ENCODE results near the gene ERVMER34-1. TPM values are rescaled to one million over a fixed set of nuclear protein-coding genes. Genes with fewer than 3 reads are reported as not detected.

Gene ERVMER34-1
- total RNA-seq, 1 experiment from 2014 or later = 85.6 TPM

DNA sequence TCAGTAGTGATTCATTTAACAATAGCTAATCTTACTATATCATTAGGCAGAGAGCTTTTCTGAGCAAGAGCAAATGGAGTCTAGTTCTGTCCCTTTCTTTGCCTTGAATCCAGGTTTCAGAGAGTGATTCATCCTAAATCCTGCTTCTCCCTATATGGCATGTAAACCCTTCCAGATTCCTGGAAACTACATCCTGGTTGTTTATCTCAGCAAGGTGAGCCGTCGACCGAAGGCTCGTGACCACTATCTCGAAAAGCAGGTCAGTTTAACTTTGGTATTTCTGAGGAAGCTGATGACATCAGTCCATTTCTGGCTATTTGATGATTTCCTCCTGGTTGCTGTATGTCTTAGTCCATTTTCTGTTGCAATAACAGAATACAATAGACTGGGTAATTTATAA lies 40.7 kb upstream of the ERVMER34-1 start:
- Mint-ChIP-seq H3K27me3 (ENCODE audit: insufficient read depth, unreplicated experiment) (no peaks in the 10 kb centered on the region), H3K4me1 (ENCODE audit: low read depth, unreplicated experiment) (peaks cover 9% of the 10 kb centered on the region), H3K27ac (ENCODE audit: unreplicated experiment) (no peak overlapping the region), H3K36me3 (ENCODE audit: insufficient read depth, unreplicated experiment) (no peaks in the 10 kb centered on the region), H3K9me3 (ENCODE audit: unreplicated experiment) (no peaks in the 10 kb centered on the region), H3K4me3 (ENCODE audit: unreplicated experiment) (no peak overlapping the region)
- Histone ChIP-seq H3K4me1 (0 out of 2 replicates have a peak, but pooled peaks cover 6% of the 10 kb centered on the region), H3K36me3 (ENCODE audit: control insufficient read depth, insufficient read depth, low read length) (no peaks in the 10 kb centered on the region), H3K4me3 (ENCODE audit: low read depth, low read length) (no peak overlapping the region), H3K27me3 (replicated peaks; ENCODE audit: control insufficient read depth, insufficient read depth, low read length) (no peaks in the 10 kb centered on the region), H3K9me3 (no peaks in the 10 kb centered on the region)
- BruUV-seq (replicated peaks) = no TSS peak
- ChIA-PET POLR2A (no interaction called here), CTCF (no interaction called here)
- intact Hi-C loops (cut with micrococcal nuclease; ENCODE audit: unreplicated experiment) = no loop called here
- DNase-seq = no peak
- TF ChIP-seq, protein P1, sequence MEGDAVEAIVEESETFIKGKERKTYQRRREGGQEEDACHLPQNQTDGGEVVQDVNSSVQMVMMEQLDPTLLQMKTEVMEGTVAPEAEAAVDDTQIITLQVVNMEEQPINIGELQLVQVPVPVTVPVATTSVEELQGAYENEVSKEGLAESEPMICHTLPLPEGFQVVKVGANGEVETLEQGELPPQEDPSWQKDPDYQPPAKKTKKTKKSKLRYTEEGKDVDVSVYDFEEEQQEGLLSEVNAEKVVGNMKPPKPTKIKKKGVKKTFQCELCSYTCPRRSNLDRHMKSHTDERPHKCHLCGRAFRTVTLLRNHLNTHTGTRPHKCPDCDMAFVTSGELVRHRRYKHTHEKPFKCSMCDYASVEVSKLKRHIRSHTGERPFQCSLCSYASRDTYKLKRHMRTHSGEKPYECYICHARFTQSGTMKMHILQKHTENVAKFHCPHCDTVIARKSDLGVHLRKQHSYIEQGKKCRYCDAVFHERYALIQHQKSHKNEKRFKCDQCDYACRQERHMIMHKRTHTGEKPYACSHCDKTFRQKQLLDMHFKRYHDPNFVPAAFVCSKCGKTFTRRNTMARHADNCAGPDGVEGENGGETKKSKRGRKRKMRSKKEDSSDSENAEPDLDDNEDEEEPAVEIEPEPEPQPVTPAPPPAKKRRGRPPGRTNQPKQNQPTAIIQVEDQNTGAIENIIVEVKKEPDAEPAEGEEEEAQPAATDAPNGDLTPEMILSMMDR (IDR thresholded peaks at IDR 0.05; ENCODE audit: insufficient read depth in 1 of 2, low read depth in 1 of 2, low read length in 1 of 2, severe bottlenecking in 1 of 2, unreplicated experiment in 1 of 2) = no peak

DNA sequence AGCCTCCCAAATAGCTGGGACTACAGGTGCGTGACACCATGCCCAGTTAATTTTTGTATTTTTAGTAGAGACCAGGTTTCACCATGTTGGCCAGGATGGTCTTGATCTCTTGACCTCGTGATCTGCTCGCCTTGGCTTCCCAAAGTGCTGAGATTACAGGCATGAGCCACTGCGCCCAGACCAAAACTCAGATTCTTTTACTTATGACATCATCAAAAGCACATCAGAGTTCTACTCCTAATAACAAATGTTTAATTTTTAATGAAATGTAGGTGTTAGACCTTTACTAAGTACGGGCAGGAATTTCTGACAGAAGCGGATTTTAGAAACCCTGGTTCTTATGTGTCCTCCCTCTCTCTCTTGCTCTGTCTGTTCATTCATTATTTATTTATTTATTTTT lies 38.5 kb upstream of the ERVMER34-1 start:
- no peak overlapping the region for H3K27ac Mint-ChIP-seq (ENCODE audit: unreplicated experiment)
- Histone ChIP-seq H3K4me1 (0 out of 2 replicates have a peak, but pooled peaks cover 6% of the 10 kb centered on the region), H3K4me3 (ENCODE audit: low read depth, low read length) (no peak overlapping the region), H3K9me3 (no peaks in the 10 kb centered on the region), H3K36me3 (ENCODE audit: control insufficient read depth, insufficient read depth, low read length) (no peaks in the 10 kb centered on the region), H3K27me3 (replicated peaks; ENCODE audit: control insufficient read depth, insufficient read depth, low read length) (no peaks in the 10 kb centered on the region)
- peaks cover 9% of the 10 kb centered on the region for H3K4me1 Mint-ChIP-seq (ENCODE audit: low read depth, unreplicated experiment)
- TF ChIP-seq, protein P1 (IDR thresholded peaks at IDR 0.05; ENCODE audit: insufficient read depth in 1 of 2, low read depth in 1 of 2, low read length in 1 of 2, severe bottlenecking in 1 of 2, unreplicated experiment in 1 of 2) = no peak
- intact Hi-C loops (cut with micrococcal nuclease; ENCODE audit: unreplicated experiment) = loop anchor here (2.0 to 10.0 kb wide), 3 partner anchors 35 to 195 kb away; partner anchors contain the start of gene RASL11B
- no peak overlapping the region for H3K4me3 Mint-ChIP-seq (ENCODE audit: unreplicated experiment)
- no peaks in the 10 kb centered on the region for H3K36me3 Mint-ChIP-seq (ENCODE audit: insufficient read depth, unreplicated experiment)
- H3K27me3 Mint-ChIP-seq (ENCODE audit: insufficient read depth, unreplicated experiment) = no peaks in the 10 kb centered on the region
- no peak for DNase-seq
- ChIA-PET CTCF (interaction anchor here (0.6 kb wide), 1 partner anchor 129 kb away, joined by 3 read pairs; no protein-coding TSS in a partner anchor), POLR2A (no interaction called here)
- H3K9me3 Mint-ChIP-seq (ENCODE audit: unreplicated experiment) = no peaks in the 10 kb centered on the region
- no TSS peak for BruUV-seq (replicated peaks)

DNA sequence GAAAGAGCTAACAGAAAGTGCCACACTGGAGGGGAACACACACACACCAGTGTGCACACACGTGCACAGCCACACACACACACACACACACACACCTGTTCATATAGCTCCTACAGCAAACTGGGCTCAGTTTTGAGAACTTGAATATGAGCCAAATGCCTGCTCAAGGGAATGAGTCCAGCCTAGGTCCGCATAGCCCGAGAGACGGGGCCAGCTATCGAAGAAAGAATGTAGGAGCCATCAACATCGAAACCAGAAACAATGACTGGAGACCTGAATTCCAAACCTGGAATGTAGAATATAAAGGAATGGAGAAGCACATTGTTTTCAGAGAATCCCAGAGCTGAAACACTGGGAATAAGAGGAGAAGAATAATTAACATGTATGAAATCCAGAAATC lies 37.6 kb upstream of the ERVMER34-1 start:
- TF ChIP-seq, protein P1 (IDR thresholded peaks at IDR 0.05; ENCODE audit: insufficient read depth in 1 of 2, low read depth in 1 of 2, low read length in 1 of 2, severe bottlenecking in 1 of 2, unreplicated experiment in 1 of 2) = no peak
- DNase-seq = peak; percentile 35 to 40
- H3K4me3 ChIP-seq (ENCODE audit: low read depth, low read length) = no peak overlapping the region
- H3K36me3 ChIP-seq (ENCODE audit: control insufficient read depth, insufficient read depth, low read length) = no peaks in the 10 kb centered on the region
- intact Hi-C loops (cut with micrococcal nuclease; ENCODE audit: unreplicated experiment) = loop anchor here (2.0 to 10.0 kb wide), 3 partner anchors 36 to 196 kb away; partner anchors contain the start of gene RASL11B
- 0 out of 2 replicates have a peak, but pooled peaks cover 6% of the 10 kb centered on the region for H3K4me1 ChIP-seq
- Mint-ChIP-seq H3K4me1 (ENCODE audit: low read depth, unreplicated experiment) (peaks cover 9% of the 10 kb centered on the region), H3K36me3 (ENCODE audit: insufficient read depth, unreplicated experiment) (no peaks in the 10 kb centered on the region), H3K9me3 (ENCODE audit: unreplicated experiment) (no peaks in the 10 kb centered on the region), H3K27me3 (ENCODE audit: insufficient read depth, unreplicated experiment) (no peaks in the 10 kb centered on the region), H3K27ac (ENCODE audit: unreplicated experiment) (peak overlapping the region; percentile 45), H3K4me3 (ENCODE audit: unreplicated experiment) (no peak overlapping the region)
- H3K27me3 ChIP-seq (replicated peaks; ENCODE audit: control insufficient read depth, insufficient read depth, low read length) = no peaks in the 10 kb centered on the region
- H3K9me3 ChIP-seq = no peaks in the 10 kb centered on the region
- ChIA-PET CTCF (interaction anchor here (0.6 kb wide), 1 partner anchor 413 kb away, joined by 3 read pairs; no protein-coding TSS in a partner anchor), POLR2A (no interaction called here)
- BruUV-seq (replicated peaks) = no TSS peak
